Activated T-cell treated with anti-CD3 and anti-CD28 coated beads for 1 hour (primary cell): ENCODE data around the gene CD300LD.
"Not testable (repeated sequence)": the region's sequence is repeated elsewhere in the genome, so short reads cannot be mapped to it uniquely, and the experiment has no call there.

Experiments
- DNase-seq: peaks from one replicate; pipeline ENCODE4 v3.0.0-alpha.2; 2020; ENCODE audit warnings: low read depth

Gene CD300LD

DNA sequence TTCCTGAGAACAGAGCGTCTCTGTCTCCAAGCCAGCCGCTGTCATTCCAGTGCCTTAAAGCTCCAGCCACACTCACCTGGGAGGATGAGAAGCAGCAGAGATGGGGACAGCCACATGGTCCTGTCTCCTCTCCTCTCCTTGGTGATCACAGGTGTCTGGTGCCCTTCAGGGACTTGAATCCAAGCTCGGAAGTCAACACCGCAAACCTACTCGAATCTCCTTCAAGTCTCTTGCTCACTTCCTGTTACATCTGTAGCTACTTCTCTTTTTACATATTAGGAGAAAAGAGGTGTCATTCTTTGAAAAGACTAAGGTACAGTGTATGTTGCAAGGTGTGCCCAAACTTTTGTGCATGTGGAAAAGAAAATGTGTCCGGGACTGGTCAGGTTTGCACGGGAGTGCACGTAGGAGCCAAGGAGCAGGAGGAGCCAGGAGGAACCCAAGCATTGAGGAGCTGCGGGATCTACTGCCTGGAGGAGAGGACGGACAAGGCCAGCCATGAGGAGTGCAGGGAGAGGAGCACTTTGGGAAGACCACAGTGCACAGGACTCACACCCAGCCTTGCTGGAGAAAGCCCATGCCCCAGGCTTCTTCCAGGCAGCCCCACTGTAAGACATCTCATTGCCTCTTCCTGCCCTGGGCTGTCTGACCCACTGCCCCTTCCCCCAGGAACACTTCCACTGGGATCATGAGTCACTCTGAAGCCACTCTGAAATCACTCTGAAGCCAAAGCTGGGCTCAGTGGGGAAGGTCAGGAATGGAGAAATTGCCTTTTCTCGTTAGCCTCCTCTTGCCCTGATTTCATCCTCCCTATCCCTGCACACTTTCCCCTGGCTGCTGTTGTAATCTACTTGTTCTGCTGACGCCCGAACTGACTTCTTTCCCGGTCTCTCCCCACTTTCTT, at the start of gene CD300LD:
TSS of gene CD300LD (minus strand) at position 197 of the 904 bp plus-strand sequence. CDS start at position 116, 81 bp downstream.
- DNase-seq, result no peak

DNA sequence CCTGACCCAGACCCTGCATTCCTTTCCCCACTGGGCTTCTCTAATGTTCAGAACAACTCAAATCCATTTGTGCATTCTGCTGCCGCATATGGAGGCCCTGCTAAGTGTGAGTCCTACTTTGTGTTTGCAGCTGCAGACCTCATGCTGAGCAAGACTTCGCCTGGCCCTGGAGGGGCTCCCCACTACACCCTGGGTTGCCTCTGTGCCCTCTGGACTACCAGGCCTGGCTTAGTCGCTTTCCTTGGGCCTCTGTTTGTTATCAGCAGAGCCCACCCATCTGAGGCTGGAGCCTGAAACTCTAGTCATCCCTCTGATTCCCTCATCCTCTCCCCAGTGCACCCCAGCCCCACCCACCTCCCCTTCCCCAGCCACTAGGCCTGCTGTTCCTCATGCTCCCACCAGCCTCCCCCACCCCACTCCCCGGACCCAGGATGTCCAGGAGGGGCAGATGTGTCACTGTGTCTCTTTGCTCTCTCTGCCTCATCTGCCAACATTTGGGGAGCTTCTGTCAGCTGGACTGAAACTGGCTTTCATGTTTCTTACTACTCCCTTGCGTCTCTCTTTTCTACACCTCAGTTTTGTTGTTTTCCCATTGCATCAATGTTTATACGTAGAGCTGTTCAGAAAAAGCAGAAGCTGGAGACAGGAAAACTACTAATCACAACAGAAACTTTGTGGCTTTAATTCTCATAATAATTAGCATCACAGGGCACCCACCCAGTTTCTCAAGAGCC, 49.3 kb upstream of the CD300LD start:
- no peak for DNase-seq

DNA sequence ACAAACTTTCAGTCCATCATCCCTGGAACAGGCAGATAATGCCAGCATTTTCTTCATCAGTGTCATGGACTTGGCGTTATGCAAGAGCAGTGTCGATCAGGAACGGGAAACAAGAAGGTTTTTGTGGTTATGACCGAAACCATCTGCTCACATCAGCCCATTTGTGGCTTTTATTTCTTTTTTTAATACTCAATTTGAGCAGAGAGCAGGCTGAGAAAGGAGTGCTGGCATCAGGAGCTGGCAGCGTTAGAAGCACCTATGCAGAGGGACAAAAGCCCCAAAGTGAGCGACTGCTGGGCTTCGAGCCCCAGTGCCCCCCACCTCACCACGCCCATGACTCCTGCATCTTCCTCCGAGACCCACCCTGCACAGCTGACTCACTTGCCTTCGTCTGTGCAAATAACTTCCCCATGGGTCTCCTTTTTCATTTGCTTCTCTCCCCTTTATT, 47.6 kb upstream of the CD300LD start:
- DNase-seq, result no peak

DNA sequence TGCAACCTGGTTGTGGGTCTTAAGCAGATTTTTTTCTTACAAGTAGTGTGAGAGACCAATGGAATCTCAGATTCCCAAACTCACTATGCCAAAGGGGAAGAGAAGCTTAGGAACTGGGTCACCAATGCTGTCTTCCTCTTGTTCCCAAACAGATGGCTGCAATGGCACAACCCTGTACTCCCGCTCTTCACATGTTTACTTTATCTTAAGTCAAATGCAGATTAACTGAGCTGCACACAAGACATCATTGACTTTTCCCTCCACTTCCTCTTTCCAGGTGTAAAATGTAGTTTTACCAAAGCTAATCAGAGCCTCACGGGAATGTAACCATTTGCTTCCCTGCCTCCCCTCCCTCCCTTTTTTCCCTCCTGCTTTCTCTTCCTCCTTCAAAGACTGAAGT, 45.8 kb upstream of the CD300LD start:
- DNase-seq, result no peak

DNA sequence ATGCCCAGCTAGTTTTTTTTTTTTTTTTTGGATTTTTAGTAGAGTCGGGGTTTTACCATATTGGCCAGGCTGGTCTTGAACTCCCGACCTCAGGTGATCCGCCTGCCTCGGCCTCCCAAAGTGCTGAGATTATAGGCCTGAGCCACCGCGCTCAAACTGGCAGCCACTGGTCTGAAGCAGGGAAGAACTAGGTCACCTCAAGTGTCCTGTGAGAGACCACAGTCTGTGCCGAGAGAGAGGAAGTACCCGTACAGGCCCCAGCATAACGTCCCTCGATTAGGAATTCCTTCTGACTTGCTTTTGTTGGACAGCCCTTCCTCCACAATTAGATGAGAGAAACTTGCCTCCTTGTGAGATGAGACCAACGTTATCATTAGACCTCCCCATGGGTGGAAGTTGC, 45.2 kb upstream of the CD300LD start:
- no peak for DNase-seq

DNA sequence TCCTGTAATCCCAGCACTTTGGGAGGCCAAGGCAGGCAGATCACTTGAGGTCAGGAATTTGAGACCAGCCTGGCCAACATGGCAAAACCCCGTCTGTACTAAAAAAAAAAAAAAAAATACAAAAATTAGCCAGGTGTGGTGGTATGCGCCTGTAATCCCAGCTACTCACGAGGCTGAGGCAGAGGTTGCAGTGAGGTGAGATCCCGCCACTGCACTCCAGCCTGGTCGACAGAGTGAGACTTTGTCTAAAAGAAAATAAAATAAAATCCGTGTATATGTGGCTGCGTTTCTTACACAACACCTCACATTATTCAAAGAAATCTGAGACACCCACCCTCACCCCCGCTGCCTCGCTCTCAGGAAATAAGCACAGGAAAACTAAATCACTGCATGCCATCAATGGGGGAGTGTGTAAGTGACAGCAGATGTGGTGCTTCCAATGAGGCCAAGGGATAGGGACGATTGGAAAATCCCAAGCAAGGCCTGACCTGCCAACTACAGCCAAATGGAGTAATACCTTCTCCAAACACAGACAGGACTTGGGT, 44.5 kb upstream of the CD300LD start:
- DNase-seq, result not testable (repeated sequence)

DNA sequence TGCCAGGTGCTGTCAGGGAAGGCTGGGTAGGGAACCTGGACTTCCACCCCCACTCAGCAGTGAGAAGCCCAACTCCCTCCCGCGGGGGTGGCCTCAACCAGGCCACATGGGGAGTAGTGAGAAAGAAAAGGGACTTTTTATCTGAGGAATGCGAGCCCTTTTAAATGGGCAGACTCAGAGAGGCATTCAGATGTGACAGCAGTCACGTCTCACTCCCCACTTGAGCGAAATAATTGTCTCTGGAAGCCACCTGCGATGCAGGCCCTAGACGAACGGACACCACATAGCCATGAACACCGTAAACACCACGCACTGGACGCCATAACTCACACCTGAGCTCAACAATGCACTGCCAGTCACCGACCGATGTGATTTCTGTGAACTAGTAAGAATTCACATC, 43.3 kb upstream of the CD300LD start:
- DNase-seq, result no peak

DNA sequence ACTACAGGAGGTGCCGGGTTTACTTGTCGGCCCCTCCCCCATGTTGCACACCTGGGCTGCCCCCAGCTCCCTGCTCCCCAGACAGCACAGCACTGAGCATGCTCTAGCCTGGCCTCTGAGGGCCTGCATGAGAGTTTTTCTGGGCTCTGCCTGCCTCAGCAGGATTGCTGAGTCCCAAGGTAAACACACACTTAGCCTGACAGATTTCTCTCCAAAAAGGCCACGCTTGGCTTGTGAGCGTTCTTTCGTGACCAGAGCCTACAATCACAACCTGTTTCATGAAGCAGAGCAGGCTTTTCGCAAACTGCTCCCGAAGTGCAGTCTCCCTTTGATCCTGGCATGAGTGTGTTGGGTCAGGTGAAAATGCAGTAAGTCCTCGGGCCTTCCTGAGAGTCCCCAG, 41.2 kb upstream of the CD300LD start:
- DNase-seq, result no peak

DNA sequence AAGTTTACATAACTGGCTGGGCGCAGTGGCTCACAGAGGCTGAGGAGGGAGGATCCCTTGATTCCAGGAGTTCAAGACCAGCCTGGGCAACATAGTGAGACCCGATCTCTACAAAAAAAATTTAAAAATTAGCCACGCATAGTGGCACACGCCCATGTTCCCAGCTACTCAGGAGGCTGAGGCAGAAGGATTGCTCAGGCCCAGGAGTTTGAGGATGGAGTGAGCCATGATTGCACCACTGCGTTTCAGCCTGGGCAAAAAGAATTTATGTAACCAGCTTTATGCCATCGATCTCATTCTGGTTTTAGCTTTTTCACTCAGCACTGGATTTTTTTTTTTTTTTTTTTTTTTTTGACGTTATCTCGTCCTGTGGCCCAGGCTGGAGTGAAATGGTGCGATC, 40.5 kb upstream of the CD300LD start:
- DNase-seq, result no peak

DNA sequence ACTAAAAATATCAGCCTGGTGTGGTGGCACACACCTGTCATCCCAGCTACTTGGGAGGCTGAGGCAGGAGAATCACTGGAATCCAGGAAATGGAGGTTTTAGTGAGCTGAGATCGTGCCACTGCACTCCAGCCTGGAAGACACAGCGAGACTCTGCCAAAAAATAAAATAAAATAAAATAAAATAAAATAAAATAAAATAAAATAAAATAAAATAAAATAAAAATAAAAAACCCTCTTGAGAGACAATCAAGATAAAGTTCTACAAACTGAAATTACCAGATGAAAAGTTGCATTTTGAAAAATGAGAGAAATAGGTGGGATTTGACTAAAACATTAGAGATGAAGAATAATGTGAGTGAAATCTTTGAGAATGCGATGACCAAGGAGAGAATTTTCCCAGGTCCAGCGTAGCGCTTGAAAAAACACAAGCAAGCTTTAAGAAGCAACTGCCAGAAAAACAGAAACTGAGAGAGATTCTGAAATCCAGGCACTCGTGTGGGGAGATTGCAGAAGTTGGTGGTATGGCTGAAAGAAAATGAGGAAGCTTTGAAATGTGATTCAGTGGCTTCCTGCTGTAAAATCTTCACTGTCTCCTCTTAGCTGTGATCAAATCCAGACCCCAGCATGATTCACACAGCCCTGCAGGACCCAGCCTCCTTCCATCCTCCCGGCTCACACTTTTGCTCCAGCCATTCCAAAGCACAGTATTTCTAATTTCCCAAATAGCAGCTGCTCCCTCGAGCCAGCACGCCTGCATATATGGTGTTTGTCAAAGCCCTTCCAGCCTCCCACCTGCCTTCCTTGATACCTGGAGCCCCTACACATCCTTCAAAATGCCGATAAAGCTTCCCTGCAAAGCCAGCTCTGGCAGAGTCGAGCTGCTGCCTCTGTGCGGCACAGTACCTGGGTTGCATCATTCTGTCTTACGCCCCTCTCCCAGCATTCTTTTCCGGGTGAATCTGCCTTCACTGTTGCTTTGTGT, 39.7 kb upstream of the CD300LD start:
- DNase-seq, result no peak

DNA sequence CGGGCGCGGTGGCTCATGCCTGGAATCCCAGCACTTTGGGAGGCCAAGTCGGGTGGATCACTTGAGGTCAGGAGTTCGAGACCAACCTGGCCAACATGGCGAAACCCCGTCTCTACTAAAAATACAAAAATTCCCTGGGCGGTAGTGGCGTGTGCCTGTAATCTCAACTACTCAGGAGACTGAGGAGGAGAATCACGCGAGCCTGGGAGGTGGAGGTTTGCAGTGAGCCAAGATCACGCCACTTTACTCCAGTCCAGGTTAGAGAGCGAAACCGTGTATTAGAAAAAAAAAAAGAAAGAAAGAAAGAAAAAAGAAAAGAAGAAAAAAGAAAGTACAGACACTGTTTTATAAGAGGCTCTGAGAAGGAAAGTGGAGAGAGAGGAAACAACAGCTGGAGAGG, 38.2 kb upstream of the CD300LD start:
- DNase-seq, result not testable (repeated sequence)

DNA sequence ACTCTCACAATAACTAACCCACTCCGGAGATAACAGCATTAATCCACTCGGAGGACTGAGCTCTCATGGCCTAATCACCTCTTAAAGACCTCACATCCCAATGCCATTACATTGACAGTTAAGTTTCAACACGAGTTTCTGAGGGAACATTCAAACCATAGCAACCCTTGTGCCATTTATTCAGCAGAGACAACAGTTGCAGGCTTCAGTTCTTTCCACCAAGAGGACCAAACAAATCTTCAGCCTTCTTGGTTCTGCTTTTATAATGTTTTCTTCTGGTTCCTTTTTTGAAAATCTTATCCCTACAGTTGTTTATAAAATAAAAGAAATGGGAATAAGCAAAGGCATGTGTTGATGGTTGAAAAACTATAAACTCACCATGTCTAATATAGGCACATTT, 33.6 kb upstream of the CD300LD start:
- no peak for DNase-seq

DNA sequence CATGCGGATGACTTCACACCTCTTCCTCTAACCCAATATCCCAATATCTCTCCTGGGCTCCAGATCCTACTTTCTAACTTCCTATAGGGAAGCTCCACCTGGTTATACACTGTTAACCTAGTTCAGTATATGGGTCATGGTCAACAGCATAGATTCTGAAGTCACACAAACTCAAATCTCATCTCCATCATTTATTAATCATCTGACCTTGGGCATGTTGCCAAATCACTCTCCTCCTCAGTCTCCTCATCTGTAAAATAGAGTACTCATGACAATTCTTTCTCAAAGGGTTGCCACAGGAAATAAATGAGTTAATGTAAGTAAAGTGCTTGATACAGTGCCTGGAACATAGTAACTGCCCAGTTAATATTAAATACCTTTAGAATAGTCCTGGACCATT, 32.0 kb upstream of the CD300LD start:
- DNase-seq, result no peak

DNA sequence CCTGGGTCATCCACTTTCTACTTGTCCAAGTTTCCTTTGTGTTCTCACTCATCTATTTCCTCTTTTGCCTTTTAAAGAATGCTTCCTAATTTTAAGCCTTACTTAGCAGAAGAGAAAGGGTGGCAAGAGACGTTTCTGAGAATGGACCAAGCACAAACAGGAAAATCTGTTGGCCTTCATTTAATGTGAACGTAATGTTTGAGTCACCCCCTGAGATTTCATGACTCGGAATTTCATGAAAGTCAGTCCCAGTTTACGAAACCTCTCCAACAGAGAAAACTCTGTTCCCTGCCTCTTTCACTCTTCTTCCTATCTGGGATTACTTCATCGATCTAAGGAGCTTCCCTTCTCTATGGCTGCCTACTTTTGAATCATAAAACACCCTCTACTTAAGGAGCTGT, 31.6 kb upstream of the CD300LD start, which contains the start of gene CD300E:
TSS of gene CD300E (minus strand) at position 46 of the 401 bp plus-strand sequence. CDS start 117 bp downstream, outside the sequence.
- no peak for DNase-seq

DNA sequence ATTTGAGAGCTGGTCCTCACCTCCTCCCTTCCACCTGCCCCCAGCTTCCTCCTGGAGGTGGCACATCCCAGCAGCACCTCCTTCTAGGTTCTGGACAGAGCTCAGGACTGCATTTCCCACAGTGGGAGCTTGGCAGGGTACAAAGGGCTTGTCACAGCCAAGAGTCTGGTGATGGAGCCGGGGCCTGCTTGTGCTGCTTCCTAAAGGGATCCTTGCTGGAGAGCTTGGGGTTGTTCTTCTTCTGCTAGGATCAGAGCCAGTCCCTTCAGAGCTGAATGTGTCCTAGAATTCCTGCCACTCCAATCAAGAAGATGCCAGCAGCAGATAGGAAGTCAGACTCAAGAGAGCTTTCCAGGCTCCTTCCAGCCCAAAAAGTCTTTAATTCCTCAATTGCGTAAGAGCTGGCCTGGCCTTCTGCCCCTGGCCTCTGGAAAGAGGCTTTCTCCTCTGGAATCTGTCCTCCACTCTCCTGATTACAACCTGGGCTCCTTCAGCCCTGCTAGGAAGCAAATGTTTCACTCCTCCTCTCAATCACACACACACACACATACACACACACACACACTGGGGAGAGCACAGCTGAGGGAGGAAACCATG, 27.1 kb upstream of the CD300LD start:
- no peak for DNase-seq

DNA sequence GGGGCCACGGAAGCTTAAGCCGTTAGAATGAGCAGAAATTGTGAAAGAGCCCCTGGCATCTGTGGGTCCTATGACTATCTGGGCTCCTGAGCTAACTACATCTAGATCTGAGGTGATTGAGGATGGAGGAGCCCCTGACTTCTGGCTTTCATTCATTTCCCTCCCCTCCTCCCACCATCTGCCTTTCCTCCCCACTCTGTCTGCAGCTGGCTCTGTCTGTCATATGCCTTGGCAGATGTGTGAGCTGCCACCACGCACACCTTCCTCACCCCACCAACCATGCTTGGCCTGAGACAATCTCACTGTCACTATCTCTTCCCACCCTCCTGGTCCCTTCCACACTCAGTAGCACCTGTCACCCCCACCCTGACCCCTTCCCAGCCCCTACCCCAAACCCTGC, 26.4 kb upstream of the CD300LD start:
- DNase-seq, result no peak

DNA sequence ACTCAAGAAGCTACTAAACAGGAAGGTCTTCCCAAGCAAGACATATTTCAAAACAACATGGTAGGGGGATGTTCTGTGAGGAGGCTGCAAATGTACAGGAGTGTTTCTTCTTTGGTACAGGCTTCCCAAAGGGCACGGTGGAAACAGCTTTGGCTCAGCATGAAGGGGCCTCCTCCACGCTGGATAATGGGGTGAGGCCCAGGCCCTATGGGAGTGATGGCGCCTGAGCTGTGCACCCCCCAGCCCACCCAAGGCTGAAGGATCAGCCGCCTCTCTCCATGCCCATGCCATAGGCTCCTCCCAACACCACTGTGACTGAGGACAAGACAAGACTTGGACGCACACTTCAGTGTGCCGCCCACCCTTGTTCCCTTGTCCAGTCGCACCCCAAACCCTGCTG, 24.6 kb upstream of the CD300LD start:
- no peak for DNase-seq

DNA sequence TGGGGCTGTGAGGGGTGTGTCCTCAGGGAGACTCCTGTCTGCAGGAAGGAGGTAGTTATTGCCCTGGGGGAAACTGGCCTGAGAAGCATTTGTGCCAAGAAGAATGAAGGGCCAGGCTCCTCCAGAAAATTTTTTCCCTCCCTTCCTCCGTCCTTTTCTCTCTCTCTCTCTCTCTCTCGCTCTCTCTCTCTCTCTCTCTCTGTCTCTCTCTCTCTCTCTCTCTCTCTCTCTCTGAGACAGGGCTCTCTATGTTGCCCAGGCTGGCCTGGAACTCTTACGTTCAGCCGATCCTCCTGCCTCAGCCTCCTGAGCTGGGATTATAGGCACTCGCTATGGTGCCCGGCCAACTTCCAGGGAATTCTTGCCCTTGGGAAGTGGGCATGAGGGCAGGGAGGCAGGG, 20.0 kb upstream of the CD300LD start:
- no peak for DNase-seq

DNA sequence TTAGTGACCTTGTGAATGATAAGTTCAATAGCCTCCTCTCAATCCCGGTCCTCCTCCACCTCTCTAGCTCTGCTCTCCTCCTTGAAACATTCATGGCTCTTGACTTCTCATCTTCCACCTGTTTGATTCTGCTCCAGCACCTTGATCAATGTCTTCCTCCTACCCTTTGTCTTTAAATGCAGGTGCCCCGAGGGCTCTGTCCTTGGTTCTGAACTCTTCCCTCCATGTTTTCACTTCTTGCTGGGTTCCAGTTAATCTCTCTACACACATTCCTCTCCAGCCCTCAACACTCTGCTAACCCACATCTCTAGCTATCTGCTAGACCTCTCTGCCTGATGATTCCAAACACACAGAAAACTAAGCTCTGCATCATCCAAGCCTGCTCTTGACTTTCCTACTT, 18.0 kb upstream of the CD300LD start:
- no peak for DNase-seq

DNA sequence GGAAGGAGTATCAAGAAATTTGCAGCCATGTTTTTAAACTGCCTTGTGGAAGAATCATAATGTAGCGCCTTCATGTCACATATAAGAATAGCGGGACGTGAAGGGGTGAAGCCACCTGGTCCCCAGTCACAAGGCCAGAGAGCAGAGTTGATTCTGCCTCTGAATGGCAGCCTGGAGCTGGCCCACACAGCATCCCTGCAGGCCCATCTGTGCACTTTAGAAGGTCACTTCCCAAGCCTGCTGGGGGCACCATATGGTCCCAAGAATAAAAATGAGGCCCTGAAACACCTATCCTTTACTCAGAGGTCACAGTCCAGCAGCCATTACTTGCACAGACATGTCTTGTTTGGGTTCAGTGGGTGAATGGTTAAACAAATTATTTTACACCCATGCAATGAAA, 16.4 kb upstream of the CD300LD start:
- DNase-seq, result no peak

DNA sequence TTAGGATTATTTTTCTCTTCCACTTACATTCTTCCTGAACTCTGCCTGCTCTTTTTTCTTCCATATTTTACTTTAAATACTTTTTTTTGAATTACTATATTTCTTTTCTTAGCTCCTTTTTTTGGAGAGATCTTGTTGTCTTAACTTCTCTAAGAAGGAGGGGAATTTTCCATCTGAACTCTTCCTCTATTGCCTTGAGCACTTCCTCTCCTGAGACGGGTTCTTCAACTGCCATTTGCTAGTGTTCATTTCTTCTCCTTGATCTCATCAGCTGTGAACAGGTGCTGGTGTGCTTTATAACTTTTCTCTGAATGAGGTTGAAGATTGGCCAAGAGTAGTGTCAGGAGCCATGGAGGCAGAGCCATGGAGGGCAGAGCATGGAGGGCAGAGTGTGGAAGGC, 15.1 kb upstream of the CD300LD start:
- DNase-seq, result no peak
